KMS-11 (cell line): ENCODE measurements around the gene HNF1A.

ENCODE experiments used
- H2AFZ ChIP-seq: fragments of 200-600 bp; sonication (generic); 2 replicates; pipeline ENCODE4 v1.6.1; 2016; ENCODE audit warnings: antibody characterized with exemption, mixed run types, low read depth
- H3K27ac ChIP-seq: fragments of 200-600 bp; sonication (generic); 2 replicates; pipeline ENCODE4 v1.6.1; 2016; ENCODE audit warnings: mild to moderate bottlenecking, mixed run types
- H3K27me3 ChIP-seq: fragments of 200-600 bp; sonication (generic); 2 replicates; pipeline ENCODE4 v1.6.1; 2017; ENCODE audit warnings: mild to moderate bottlenecking, low read depth, mixed run types, moderate library complexity; ENCODE audit not compliant: insufficient read depth
- H3K36me3 ChIP-seq: fragments of 200-600 bp; sonication (generic); 2 replicates; pipeline ENCODE4 v1.6.1; 2017; ENCODE audit warnings: mild to moderate bottlenecking, mixed run types; ENCODE audit not compliant: insufficient read depth
- H3K4me1 ChIP-seq: fragments of 200-600 bp; sonication (generic); 2 replicates; pipeline ENCODE4 v1.6.1; 2016; ENCODE audit warnings: mild to moderate bottlenecking, low read depth, mixed run types; ENCODE audit not compliant: poor library complexity, severe bottlenecking
- H3K4me2 ChIP-seq: fragments of 200-600 bp; sonication (generic); 2 replicates; pipeline ENCODE4 v1.7.0; 2016; ENCODE audit warnings: mild to moderate bottlenecking, mixed run types
- H3K4me3 ChIP-seq: fragments of 200-600 bp; sonication (generic); IDR thresholded peaks from 2 replicates; pipeline ENCODE4 v1.6.1; 2017; ENCODE audit warnings: low read depth, low read length, mixed read lengths; ENCODE audit not compliant: insufficient read depth
- H3K79me2 ChIP-seq: fragments of 200-600 bp; sonication (generic); 2 replicates; pipeline ENCODE4 v1.6.1; 2016; ENCODE audit warnings: low read depth, mixed run types; ENCODE audit not compliant: insufficient read depth
- H3K9ac ChIP-seq: fragments of 200-600 bp; sonication (generic); 2 replicates; pipeline ENCODE4 v1.6.1; 2016; ENCODE audit warnings: mild to moderate bottlenecking, mixed run types
- H4K20me1 ChIP-seq: fragments of 200-600 bp; sonication (generic); 2 replicates; pipeline ENCODE4 v1.6.1; 2016; ENCODE audit warnings: mild to moderate bottlenecking, mixed run types; ENCODE audit not compliant: insufficient read depth
- TF ChIP-seq, protein P1 (sequence below): fragments of 200-600 bp; sonication (generic); conservative IDR thresholded peaks from 2 replicates; pipeline ENCODE4 v1.6.1; 2017; ENCODE audit warnings: low read depth, mild to moderate bottlenecking, antibody characterized with exemption, low read length, moderate library complexity, mixed read lengths

Gene HNF1A, protein sequence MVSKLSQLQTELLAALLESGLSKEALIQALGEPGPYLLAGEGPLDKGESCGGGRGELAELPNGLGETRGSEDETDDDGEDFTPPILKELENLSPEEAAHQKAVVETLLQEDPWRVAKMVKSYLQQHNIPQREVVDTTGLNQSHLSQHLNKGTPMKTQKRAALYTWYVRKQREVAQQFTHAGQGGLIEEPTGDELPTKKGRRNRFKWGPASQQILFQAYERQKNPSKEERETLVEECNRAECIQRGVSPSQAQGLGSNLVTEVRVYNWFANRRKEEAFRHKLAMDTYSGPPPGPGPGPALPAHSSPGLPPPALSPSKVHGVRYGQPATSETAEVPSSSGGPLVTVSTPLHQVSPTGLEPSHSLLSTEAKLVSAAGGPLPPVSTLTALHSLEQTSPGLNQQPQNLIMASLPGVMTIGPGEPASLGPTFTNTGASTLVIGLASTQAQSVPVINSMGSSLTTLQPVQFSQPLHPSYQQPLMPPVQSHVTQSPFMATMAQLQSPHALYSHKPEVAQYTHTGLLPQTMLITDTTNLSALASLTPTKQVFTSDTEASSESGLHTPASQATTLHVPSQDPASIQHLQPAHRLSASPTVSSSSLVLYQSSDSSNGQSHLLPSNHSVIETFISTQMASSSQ

DNA sequence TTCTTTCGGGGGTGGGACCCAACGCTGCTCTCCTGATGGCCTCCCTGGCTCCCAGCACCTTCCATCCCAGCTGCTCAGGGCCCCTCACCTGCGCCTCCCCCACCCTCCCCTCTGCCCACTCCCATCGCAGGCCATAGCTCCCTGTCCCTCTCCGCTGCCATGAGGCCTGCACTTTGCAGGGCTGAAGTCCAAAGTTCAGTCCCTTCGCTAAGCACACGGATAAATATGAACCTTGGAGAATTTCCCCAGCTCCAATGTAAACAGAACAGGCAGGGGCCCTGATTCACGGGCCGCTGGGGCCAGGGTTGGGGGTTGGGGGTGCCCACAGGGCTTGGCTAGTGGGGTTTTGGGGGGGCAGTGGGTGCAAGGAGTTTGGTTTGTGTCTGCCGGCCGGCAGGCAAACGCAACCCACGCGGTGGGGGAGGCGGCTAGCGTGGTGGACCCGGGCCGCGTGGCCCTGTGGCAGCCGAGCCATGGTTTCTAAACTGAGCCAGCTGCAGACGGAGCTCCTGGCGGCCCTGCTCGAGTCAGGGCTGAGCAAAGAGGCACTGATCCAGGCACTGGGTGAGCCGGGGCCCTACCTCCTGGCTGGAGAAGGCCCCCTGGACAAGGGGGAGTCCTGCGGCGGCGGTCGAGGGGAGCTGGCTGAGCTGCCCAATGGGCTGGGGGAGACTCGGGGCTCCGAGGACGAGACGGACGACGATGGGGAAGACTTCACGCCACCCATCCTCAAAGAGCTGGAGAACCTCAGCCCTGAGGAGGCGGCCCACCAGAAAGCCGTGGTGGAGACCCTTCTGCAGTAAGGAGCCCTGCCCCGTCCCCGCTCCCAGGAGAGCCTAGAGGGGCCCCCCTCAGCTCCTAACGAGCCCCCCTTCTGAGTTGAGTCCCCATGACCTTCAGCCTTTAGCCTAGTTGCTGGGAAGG is at the start of gene HNF1A:
Gene HNF1A, plus strand, starts transcription at position 248 of the 924 bp plus-strand sequence. Its CDS starts 226 bp downstream, at position 474.
- TF ChIP-seq, protein P1, sequence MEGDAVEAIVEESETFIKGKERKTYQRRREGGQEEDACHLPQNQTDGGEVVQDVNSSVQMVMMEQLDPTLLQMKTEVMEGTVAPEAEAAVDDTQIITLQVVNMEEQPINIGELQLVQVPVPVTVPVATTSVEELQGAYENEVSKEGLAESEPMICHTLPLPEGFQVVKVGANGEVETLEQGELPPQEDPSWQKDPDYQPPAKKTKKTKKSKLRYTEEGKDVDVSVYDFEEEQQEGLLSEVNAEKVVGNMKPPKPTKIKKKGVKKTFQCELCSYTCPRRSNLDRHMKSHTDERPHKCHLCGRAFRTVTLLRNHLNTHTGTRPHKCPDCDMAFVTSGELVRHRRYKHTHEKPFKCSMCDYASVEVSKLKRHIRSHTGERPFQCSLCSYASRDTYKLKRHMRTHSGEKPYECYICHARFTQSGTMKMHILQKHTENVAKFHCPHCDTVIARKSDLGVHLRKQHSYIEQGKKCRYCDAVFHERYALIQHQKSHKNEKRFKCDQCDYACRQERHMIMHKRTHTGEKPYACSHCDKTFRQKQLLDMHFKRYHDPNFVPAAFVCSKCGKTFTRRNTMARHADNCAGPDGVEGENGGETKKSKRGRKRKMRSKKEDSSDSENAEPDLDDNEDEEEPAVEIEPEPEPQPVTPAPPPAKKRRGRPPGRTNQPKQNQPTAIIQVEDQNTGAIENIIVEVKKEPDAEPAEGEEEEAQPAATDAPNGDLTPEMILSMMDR, result no peak
- Histone ChIP-seq H2AFZ (no peak within 1 kb of the TSS), H3K4me3 (no peak within 1 kb of the TSS), H4K20me1 (no peaks in the 10 kb centered on the region), H3K4me2 (no peak within 1 kb of the TSS), H3K79me2 (no peaks in the 10 kb centered on the region), H3K27me3 (no peaks in the 10 kb centered on the region), H3K9ac (no peak within 1 kb of the TSS), H3K4me1 (no peaks in the 10 kb centered on the region), H3K36me3 (no peaks in the 10 kb centered on the region), H3K27ac (no peak within 1 kb of the TSS)

DNA sequence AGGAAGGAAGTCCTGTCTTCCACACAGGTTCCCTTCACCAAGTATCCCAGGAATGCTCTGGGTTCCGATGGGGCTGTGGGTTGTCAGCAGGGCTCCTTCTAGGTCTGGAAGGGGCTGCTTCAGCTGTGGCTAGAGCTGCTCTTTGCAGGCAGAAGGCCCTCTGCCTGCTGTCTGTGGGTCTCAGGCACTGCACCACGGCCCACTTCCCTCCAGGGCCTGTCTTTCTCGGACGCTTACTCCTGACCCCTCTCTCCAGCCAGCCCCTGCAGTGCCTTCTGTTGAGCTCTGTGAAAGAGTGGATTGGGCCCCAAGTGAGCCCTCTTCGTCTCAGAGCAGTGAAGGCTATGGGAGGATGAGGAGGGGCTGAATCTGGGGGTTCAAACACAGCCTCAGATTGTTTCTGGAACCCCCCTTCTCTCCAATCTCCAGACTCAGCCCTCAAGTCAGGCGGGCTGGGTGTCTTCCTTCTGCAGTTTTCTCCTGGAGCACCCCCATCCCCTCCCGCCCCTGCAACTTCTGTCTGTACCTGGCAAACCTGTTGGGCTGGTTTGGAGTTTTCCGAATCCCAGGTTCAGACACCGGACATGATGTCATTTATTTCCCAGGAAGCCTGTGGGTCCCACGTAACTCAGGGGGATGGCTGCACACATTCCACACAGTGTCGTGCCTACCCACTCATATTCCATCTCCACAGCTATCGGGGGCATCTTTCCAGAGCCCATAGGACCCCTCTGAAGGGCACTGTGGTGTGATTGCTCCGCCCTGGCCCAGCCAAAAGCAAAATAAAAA is 49.3 kb upstream of the HNF1A start:
- no peaks in the 10 kb centered on the region for H3K79me2 ChIP-seq
- no peak overlapping the region for H3K27ac ChIP-seq
- TF ChIP-seq, protein P1, result no peak
- no peaks in the 10 kb centered on the region for H3K36me3 ChIP-seq
- H3K27me3 ChIP-seq, result no peaks in the 10 kb centered on the region
- no peak overlapping the region for H3K4me2 ChIP-seq
- H2AFZ ChIP-seq, result no peak overlapping the region
- H3K4me1 ChIP-seq, result no peaks in the 10 kb centered on the region
- H4K20me1 ChIP-seq, result no peaks in the 10 kb centered on the region
- H3K4me3 ChIP-seq, result no peak overlapping the region
- H3K9ac ChIP-seq, result no peak overlapping the region

DNA sequence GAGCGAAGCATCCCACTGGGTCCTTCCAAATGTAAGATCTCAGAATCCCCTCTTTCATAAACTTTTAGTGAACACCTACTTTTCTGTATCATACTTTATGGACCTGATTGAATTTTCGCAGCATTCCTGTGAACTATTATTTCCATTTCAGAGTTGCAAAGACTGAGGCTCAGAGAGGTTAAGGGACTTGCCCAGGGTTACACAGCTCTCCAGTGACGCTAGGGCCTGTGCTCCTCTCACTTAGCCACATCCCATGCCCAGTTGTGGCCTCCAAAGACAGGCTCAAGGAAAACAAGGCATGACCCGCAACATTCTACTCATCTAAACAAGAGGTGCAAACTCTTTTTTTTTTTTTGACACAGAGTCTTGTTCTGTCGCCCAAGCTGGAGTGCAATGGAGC is 48.3 kb upstream of the HNF1A start:
- Histone ChIP-seq H3K4me3 (no peak overlapping the region), H3K4me2 (no peak overlapping the region), H3K27ac (no peak overlapping the region), H4K20me1 (no peaks in the 10 kb centered on the region), H3K36me3 (no peaks in the 10 kb centered on the region), H2AFZ (no peak overlapping the region), H3K27me3 (no peaks in the 10 kb centered on the region), H3K79me2 (no peaks in the 10 kb centered on the region), H3K9ac (no peak overlapping the region), H3K4me1 (no peaks in the 10 kb centered on the region)
- TF ChIP-seq, protein P1, result no peak

DNA sequence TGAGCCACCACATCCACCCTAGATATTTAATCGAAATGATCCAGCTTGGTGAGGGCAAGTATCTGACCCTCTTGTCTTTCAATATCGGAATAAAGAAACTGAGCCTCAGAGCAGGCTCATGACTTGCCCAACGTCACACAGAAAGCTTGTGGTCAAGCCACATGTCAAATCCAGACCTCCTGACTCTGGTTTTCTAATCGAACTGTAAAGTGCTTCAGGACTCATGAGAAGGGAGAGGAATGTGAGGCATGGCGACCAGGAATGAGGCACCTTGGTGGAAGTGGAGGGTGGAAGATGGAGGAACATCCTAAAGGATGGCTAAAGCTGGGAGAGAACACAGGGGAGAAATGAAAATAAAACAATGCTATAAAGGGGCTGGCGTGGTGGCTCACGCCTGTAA is 46.3 kb upstream of the HNF1A start:
- Histone ChIP-seq H3K79me2 (no peaks in the 10 kb centered on the region), H3K36me3 (no peaks in the 10 kb centered on the region), H3K4me1 (no peaks in the 10 kb centered on the region), H3K27me3 (no peaks in the 10 kb centered on the region), H2AFZ (no peak overlapping the region), H4K20me1 (no peaks in the 10 kb centered on the region), H3K9ac (no peak overlapping the region), H3K4me2 (no peak overlapping the region), H3K27ac (no peak overlapping the region), H3K4me3 (no peak overlapping the region)
- TF ChIP-seq, protein P1, result no peak
